ENCODE results near the gene PARD3B.
A peak's percentile ranks its signal among the peaks of the same experiment; 100 is the strongest.

Gene PARD3B

DNA sequence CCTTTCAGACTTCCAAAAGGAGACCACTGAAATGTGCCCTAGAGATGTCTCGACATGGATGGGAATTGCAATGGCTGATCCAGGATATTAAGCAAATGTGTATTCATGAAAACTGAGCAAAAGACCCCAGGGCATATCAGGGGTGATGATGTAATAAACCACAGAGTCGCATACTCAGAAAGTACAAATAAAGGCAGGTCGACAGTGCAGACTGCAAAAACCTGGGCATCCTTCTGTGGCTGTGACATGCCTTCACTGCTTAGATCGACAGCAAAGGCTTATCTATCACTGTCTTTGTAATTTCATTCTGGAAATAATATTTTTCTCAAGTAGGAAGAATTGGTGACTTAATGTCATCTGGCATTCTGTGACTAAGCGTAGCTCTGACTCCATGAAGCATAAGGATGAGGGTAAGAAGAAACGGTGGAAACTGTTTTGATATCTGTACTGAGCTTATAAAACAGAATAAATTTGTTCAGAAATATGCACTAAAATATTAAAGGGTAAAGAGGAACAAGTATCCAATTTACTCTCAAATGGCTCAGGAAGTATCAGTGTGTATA lies 1021.4 kb downstream of the PARD3B start:
- H3K27ac ChIP-seq (ENCODE audit: poor library complexity, severe bottlenecking), result no peak overlapping the region
- peaks cover 5% of the 10 kb centered on the region for H3K4me1 ChIP-seq (ENCODE audit: insufficient read depth, poor library complexity, severe bottlenecking)
- TF ChIP-seq CTCF (IDR thresholded peaks at IDR 0.05; ENCODE audit: poor library complexity, severe bottlenecking), result no peak
- H3K9me3 ChIP-seq (ENCODE audit: severe bottlenecking), result no peaks in the 10 kb centered on the region
- H3K27me3 ChIP-seq (ENCODE audit: insufficient read depth, poor library complexity, severe bottlenecking), result no peaks in the 10 kb centered on the region
- ATAC-seq (ENCODE audit: low read depth) (peak; percentile 27; the same call in 1 of the 3 replicates), DNase-seq (ENCODE audit: low spot score) (no peak)
- no peaks in the 10 kb centered on the region for H3K36me3 ChIP-seq (ENCODE audit: low read depth)
- H3K4me3 ChIP-seq (ENCODE audit: severe bottlenecking), result no peak overlapping the region

GRCh38 chr2:205568620-205569019 lies 1023.3 kb downstream of the PARD3B start:
- Histone ChIP-seq H3K4me1 (ENCODE audit: insufficient read depth, poor library complexity, severe bottlenecking) (peaks cover 8% of the 10 kb centered on the region), H3K27ac (ENCODE audit: poor library complexity, severe bottlenecking) (no peak overlapping the region), H3K36me3 (ENCODE audit: low read depth) (no peaks in the 10 kb centered on the region), H3K27me3 (ENCODE audit: insufficient read depth, poor library complexity, severe bottlenecking) (no peaks in the 10 kb centered on the region), H3K9me3 (ENCODE audit: severe bottlenecking) (no peaks in the 10 kb centered on the region), H3K4me3 (ENCODE audit: severe bottlenecking) (no peak overlapping the region)
- peak; percentile 72 for ATAC-seq (ENCODE audit: low read depth)
- no peak for DNase-seq (ENCODE audit: low spot score)
- no peak for TF ChIP-seq CTCF (IDR thresholded peaks at IDR 0.05; ENCODE audit: poor library complexity, severe bottlenecking)

DNA sequence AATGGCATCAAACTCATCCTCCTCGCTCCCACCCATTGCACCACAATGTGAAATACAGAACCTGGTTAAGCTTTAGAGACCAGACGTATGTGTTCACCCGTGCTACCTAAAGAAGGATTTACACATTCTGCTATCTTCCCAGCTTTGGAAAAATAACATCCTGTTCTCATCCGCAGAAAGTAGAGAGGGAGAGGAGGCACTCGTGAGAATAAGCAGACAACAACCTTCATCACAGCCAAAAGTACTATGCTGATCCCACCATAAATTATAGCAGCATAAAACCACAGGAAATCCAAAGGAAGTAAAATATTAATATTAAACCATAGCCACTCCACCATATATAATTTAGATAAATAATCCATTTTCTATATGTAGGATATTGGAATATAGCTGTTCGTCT lies 1025.4 kb downstream of the PARD3B start:
- ATAC-seq (ENCODE audit: low read depth) (no peak), DNase-seq (ENCODE audit: low spot score) (no peak)
- Histone ChIP-seq H3K9me3 (ENCODE audit: severe bottlenecking) (no peaks in the 10 kb centered on the region), H3K27ac (ENCODE audit: poor library complexity, severe bottlenecking) (no peak overlapping the region), H3K4me1 (ENCODE audit: insufficient read depth, poor library complexity, severe bottlenecking) (peaks cover 15% of the 10 kb centered on the region), H3K36me3 (ENCODE audit: low read depth) (no peaks in the 10 kb centered on the region), H3K4me3 (ENCODE audit: severe bottlenecking) (no peak overlapping the region), H3K27me3 (ENCODE audit: insufficient read depth, poor library complexity, severe bottlenecking) (no peaks in the 10 kb centered on the region)
- TF ChIP-seq CTCF (IDR thresholded peaks at IDR 0.05; ENCODE audit: poor library complexity, severe bottlenecking), result no peak

- no peaks in the 10 kb centered on the region for H3K9me3 ChIP-seq (ENCODE audit: severe bottlenecking)
- H3K36me3 ChIP-seq (ENCODE audit: low read depth), result no peaks in the 10 kb centered on the region
- no peaks in the 10 kb centered on the region for H3K27me3 ChIP-seq (ENCODE audit: insufficient read depth, poor library complexity, severe bottlenecking)
- peaks cover 15% of the 10 kb centered on the region for H3K4me1 ChIP-seq (ENCODE audit: insufficient read depth, poor library complexity, severe bottlenecking)
- DNase-seq (ENCODE audit: low spot score) (no peak), ATAC-seq (ENCODE audit: low read depth) (no peak)
- no peak for TF ChIP-seq CTCF (IDR thresholded peaks at IDR 0.05; ENCODE audit: poor library complexity, severe bottlenecking)
- H3K27ac ChIP-seq (ENCODE audit: poor library complexity, severe bottlenecking), result no peak overlapping the region
- H3K4me3 ChIP-seq (ENCODE audit: severe bottlenecking), result no peak overlapping the region
Observed at GRCh38 chr2:205571360-205571959, 1026.2 kb downstream of the PARD3B start.

- peaks cover 11% of the 10 kb centered on the region for H3K4me1 ChIP-seq (ENCODE audit: insufficient read depth, poor library complexity, severe bottlenecking)
- TF ChIP-seq CTCF (IDR thresholded peaks at IDR 0.05; ENCODE audit: poor library complexity, severe bottlenecking), result no peak
- H3K9me3 ChIP-seq (ENCODE audit: severe bottlenecking), result no peaks in the 10 kb centered on the region
- no peak overlapping the region for H3K4me3 ChIP-seq (ENCODE audit: severe bottlenecking)
- ATAC-seq (ENCODE audit: low read depth) (peak; percentile 70), DNase-seq (ENCODE audit: low spot score) (no peak)
- no peaks in the 10 kb centered on the region for H3K36me3 ChIP-seq (ENCODE audit: low read depth)
- H3K27ac ChIP-seq (ENCODE audit: poor library complexity, severe bottlenecking), result peak overlapping the region; percentile 36
- no peaks in the 10 kb centered on the region for H3K27me3 ChIP-seq (ENCODE audit: insufficient read depth, poor library complexity, severe bottlenecking)
Observed at GRCh38 chr2:205574001-205574400, 1028.7 kb downstream of the PARD3B start.
